HEK293 (cell line): ENCODE results near the gene SSH3.
A peak's percentile ranks its signal among the peaks of the same experiment; 100 is the strongest.

ENCODE experiments used
- ATF2 ChIP-seq: fragments of 450-650 bp; formaldehyde crosslinking; IDR thresholded peaks from 2 replicates; pipeline ENCODE4 v1.5.1; 2016; ENCODE audit warnings: missing biosample characterization, missing genetic modification characterization, low read depth
- BCL6B ChIP-seq: fragments of 450-650 bp; formaldehyde crosslinking; IDR thresholded peaks from 2 replicates; pipeline ENCODE4 v1.5.1; 2017; ENCODE audit warnings: missing biosample characterization, missing genetic modification characterization
- KLF1 ChIP-seq: fragments of 450-650 bp; formaldehyde crosslinking; IDR thresholded peaks from 2 replicates; pipeline ENCODE4 v1.5.1; 2016; ENCODE audit warnings: missing biosample characterization, missing genetic modification characterization
- KLF10 ChIP-seq: fragments of 450-650 bp; IDR thresholded peaks from 2 replicates; pipeline ENCODE4 v1.5.1; 2018; ENCODE audit warnings: missing biosample characterization, mild to moderate bottlenecking, missing genetic modification characterization
- KLF9 ChIP-seq: fragments of 450-650 bp; formaldehyde crosslinking; IDR thresholded peaks from 2 replicates; pipeline ENCODE4 v1.5.1; 2016; ENCODE audit warnings: missing biosample characterization, missing genetic modification characterization, low read depth
- OSR2 ChIP-seq: fragments of 450-650 bp; formaldehyde crosslinking; IDR thresholded peaks from 2 replicates; pipeline ENCODE4 v1.5.1; 2016; ENCODE audit warnings: missing biosample characterization, missing genetic modification characterization
- ZBTB17 ChIP-seq: fragments of 450-650 bp; formaldehyde crosslinking; IDR thresholded peaks from 2 replicates; pipeline ENCODE4 v1.5.1; 2016; ENCODE audit warnings: missing biosample characterization, missing genetic modification characterization
- ZBTB26 ChIP-seq: fragments of 450-650 bp; formaldehyde crosslinking; optimal IDR thresholded peaks from 2 replicates; pipeline ENCODE3; 2016; ENCODE audit warnings: missing biosample characterization, mild to moderate bottlenecking, missing genetic modification characterization
- ZFP41 ChIP-seq: fragments of 450-650 bp; formaldehyde crosslinking; IDR thresholded peaks from 2 replicates; pipeline ENCODE4 v1.5.1; 2016; ENCODE audit warnings: missing biosample characterization, missing genetic modification characterization, borderline replicate concordance
- ZNF10 ChIP-seq: fragments of 450-650 bp; formaldehyde crosslinking; IDR thresholded peaks from 2 replicates; pipeline ENCODE4 v1.5.1; 2017; ENCODE audit warnings: missing biosample characterization, missing genetic modification characterization
- ZNF140 ChIP-seq: fragments of 450-650 bp; formaldehyde crosslinking; IDR thresholded peaks from 2 replicates; pipeline ENCODE4 v1.5.1; 2016; ENCODE audit warnings: missing biosample characterization, missing genetic modification characterization
- ZNF155 ChIP-seq: fragments of 450-650 bp; formaldehyde crosslinking; IDR thresholded peaks from 2 replicates; pipeline ENCODE4 v1.5.1; 2016; ENCODE audit warnings: missing biosample characterization, missing genetic modification characterization
- ZNF16 ChIP-seq: fragments of 450-650 bp; formaldehyde crosslinking; IDR thresholded peaks from 2 replicates; pipeline ENCODE4 v1.5.1; 2016; ENCODE audit warnings: low read depth, missing biosample characterization, missing genetic modification characterization
- ZNF169 ChIP-seq: fragments of 450-650 bp; formaldehyde crosslinking; IDR thresholded peaks from 2 replicates; pipeline ENCODE4 v1.5.1; 2016; ENCODE audit warnings: missing biosample characterization, missing genetic modification characterization
- ZNF2 ChIP-seq: fragments of 450-650 bp; formaldehyde crosslinking; IDR thresholded peaks from 2 replicates; pipeline ENCODE4 v1.5.1; 2016; ENCODE audit warnings: missing biosample characterization, missing genetic modification characterization
- ZNF202 ChIP-seq: fragments of 450-650 bp; formaldehyde crosslinking; IDR thresholded peaks from 2 replicates; pipeline ENCODE4 v1.5.1; 2016; ENCODE audit warnings: missing biosample characterization, missing genetic modification characterization, borderline replicate concordance
- ZNF211 ChIP-seq: fragments of 450-650 bp; formaldehyde crosslinking; IDR thresholded peaks from 2 replicates; pipeline ENCODE4 v1.5.1; 2016; ENCODE audit warnings: low read depth, missing biosample characterization, missing genetic modification characterization
- ZNF239 ChIP-seq: fragments of 450-650 bp; formaldehyde crosslinking; IDR thresholded peaks from 2 replicates; pipeline ENCODE4 v1.5.1; 2016; ENCODE audit warnings: missing biosample characterization, missing genetic modification characterization
- ZNF248 ChIP-seq: fragments of 450-650 bp; formaldehyde crosslinking; IDR thresholded peaks from 2 replicates; pipeline ENCODE4 v1.5.1; 2017; ENCODE audit warnings: missing biosample characterization, missing genetic modification characterization
- ZNF335 ChIP-seq: fragments of 450-650 bp; formaldehyde crosslinking; conservative IDR thresholded peaks from 2 replicates; pipeline ENCODE4 v1.5.1; 2016; ENCODE audit warnings: missing biosample characterization, missing genetic modification characterization
- ZNF366 ChIP-seq: fragments of 450-650 bp; formaldehyde crosslinking; conservative IDR thresholded peaks from 2 replicates; pipeline ENCODE4 v1.5.1; 2016; ENCODE audit warnings: missing biosample characterization, missing genetic modification characterization
- ZNF416 ChIP-seq: fragments of 450-650 bp; formaldehyde crosslinking; IDR thresholded peaks from 2 replicates; pipeline ENCODE4 v1.5.1; 2016; ENCODE audit warnings: missing biosample characterization, missing genetic modification characterization
- ZNF501 ChIP-seq: fragments of 450-650 bp; formaldehyde crosslinking; IDR thresholded peaks from 2 replicates; pipeline ENCODE4 v1.5.1; 2016; ENCODE audit warnings: missing biosample characterization, missing genetic modification characterization
- ZNF561 ChIP-seq: fragments of 450-650 bp; IDR thresholded peaks from 2 replicates; pipeline ENCODE4 v1.5.1; 2018; ENCODE audit warnings: missing biosample characterization, missing genetic modification characterization, borderline replicate concordance
- ZNF596 ChIP-seq: fragments of 450-650 bp; IDR thresholded peaks from 2 replicates; pipeline ENCODE4 v1.5.0; 2018; ENCODE audit warnings: missing biosample characterization, mild to moderate bottlenecking, missing genetic modification characterization, moderate library complexity
- ZNF626 ChIP-seq: fragments of 450-650 bp; sonication (Bioruptor Pico); formaldehyde crosslinking; IDR thresholded peaks from 2 replicates; pipeline ENCODE4 v1.5.1; 2018; ENCODE audit warnings: missing biosample characterization, missing genetic modification characterization, inconsistent platforms
- ZNF777 ChIP-seq: fragments of 450-650 bp; formaldehyde crosslinking; IDR thresholded peaks from 2 replicates; pipeline ENCODE4 v1.5.1; 2017; ENCODE audit warnings: missing biosample characterization, missing genetic modification characterization, borderline replicate concordance
- ZSCAN18 ChIP-seq: fragments of 450-650 bp; formaldehyde crosslinking; IDR thresholded peaks from 2 replicates; pipeline ENCODE4 v1.5.1; 2016; ENCODE audit warnings: missing biosample characterization, missing genetic modification characterization
- TF ChIP-seq, protein P1 (sequence below): fragments of 450-650 bp; formaldehyde crosslinking; IDR thresholded peaks from 2 replicates; pipeline ENCODE4 v1.5.1; 2017; ENCODE audit warnings: missing biosample characterization, missing genetic modification characterization
- TF ChIP-seq, protein P2 (sequence below): fragments of 450-650 bp; formaldehyde crosslinking; IDR thresholded peaks from 2 replicates; pipeline ENCODE4 v1.5.1; 2016; ENCODE audit warnings: missing biosample characterization, missing genetic modification characterization

SSH3 gene

DNA sequence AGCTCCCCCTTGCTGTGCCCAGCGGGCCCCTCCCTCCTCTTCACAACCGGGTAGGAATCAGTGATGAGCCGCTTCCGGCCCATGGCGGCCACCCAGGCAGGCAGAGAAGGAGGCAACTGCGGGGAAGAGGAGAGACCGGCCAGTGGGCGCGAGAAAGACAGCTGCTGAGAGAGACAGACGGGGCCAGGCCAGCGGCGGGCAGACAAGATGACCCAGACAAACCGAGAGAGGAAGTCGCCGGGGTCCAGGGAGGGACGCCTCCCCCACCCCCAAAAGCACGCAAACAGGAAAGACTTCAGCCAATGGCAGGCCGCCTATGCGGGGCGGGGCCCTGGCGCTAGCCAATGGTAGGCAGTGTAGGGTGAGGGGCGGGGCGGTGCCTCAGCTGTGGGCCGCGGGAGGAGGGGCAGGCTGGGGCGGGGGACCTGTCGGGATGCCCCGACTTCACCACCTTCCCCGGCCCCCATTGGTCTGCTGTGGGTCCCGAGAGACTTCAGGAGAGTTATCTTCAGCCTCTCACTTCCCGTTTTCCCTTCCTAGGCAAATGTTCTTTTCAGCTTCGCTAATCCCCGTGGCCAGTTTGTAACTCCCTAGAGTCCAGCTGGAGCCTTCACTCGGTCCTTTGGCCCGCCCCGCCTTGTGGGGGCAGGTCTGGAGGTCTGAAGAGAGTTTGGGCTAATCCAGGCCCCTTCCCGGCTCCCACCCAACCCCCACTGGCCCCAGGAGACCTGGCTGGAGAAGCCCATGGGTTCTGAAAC, 50.2 kb downstream of the SSH3 start, which contains the start of gene POLD4 (continued):
- no peak for TF ChIP-seq ZNF140
- TF ChIP-seq ZNF777 = no peak
- TF ChIP-seq ZNF335 (tag by site-specific recombination) = peak; percentile 98
- no peak for TF ChIP-seq OSR2
- TF ChIP-seq ZNF366 = peak; percentile 81
- no peak for TF ChIP-seq ZNF202 (tag by site-specific recombination)
- no peak for TF ChIP-seq ZNF248 (tag by site-specific recombination)
- TF ChIP-seq KLF10 (tag by site-specific recombination) = peak; percentile 92
- 0 out of 2 replicates have a peak, but pooled peaks have one; percentile 53 for TF ChIP-seq ZNF561 (tag by site-specific recombination)
- TF ChIP-seq, protein P1, sequence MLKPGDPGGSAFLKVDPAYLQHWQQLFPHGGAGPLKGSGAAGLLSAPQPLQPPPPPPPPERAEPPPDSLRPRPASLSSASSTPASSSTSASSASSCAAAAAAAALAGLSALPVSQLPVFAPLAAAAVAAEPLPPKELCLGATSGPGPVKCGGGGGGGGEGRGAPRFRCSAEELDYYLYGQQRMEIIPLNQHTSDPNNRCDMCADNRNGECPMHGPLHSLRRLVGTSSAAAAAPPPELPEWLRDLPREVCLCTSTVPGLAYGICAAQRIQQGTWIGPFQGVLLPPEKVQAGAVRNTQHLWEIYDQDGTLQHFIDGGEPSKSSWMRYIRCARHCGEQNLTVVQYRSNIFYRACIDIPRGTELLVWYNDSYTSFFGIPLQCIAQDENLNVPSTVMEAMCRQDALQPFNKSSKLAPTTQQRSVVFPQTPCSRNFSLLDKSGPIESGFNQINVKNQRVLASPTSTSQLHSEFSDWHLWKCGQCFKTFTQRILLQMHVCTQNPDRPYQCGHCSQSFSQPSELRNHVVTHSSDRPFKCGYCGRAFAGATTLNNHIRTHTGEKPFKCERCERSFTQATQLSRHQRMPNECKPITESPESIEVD (tag by site-specific recombination) = no peak
- TF ChIP-seq ZNF626 (tag by site-specific recombination) = no peak
- no peak for TF ChIP-seq ZNF211 (tag by site-specific recombination)
- no peak for TF ChIP-seq ZNF10 (tag by site-specific recombination)
- peak; percentile 75 for TF ChIP-seq KLF9 (tag by site-specific recombination)
- no peak for TF ChIP-seq ZNF239
- TF ChIP-seq ZSCAN18 = no peak
- no peak for TF ChIP-seq ZNF2 (tag by site-specific recombination)
- no peak for TF ChIP-seq ATF2 (tag by site-specific recombination)
- TF ChIP-seq ZBTB26 (tag by site-specific recombination) = no peak
- TF ChIP-seq KLF1 (tag by site-specific recombination) = peak; percentile 76
- TF ChIP-seq ZNF501 (tag by site-specific recombination) = 0 out of 2 replicates have a peak, but pooled peaks have one; percentile 15
- no peak for TF ChIP-seq ZNF416 (tag by site-specific recombination)
- no peak for TF ChIP-seq ZFP41
- TF ChIP-seq ZNF596 (tag by site-specific recombination) = no peak
- TF ChIP-seq ZNF16 (tag by site-specific recombination) = no peak
- TF ChIP-seq BCL6B = no peak
- TF ChIP-seq ZNF169 (tag by site-specific recombination) = no peak
- TF ChIP-seq ZNF155 = no peak
- TF ChIP-seq, protein P2, sequence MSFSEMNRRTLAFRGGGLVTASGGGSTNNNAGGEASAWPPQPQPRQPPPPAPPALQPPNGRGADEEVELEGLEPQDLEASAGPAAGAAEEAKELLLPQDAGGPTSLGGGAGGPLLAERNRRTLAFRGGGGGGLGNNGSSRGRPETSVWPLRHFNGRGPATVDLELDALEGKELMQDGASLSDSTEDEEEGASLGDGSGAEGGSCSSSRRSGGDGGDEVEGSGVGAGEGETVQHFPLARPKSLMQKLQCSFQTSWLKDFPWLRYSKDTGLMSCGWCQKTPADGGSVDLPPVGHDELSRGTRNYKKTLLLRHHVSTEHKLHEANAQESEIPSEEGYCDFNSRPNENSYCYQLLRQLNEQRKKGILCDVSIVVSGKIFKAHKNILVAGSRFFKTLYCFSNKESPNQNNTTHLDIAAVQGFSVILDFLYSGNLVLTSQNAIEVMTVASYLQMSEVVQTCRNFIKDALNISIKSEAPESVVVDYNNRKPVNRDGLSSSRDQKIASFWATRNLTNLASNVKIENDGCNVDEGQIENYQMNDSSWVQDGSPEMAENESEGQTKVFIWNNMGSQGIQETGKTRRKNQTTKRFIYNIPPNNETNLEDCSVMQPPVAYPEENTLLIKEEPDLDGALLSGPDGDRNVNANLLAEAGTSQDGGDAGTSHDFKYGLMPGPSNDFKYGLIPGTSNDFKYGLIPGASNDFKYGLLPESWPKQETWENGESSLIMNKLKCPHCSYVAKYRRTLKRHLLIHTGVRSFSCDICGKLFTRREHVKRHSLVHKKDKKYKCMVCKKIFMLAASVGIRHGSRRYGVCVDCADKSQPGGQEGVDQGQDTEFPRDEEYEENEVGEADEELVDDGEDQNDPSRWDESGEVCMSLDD (tag by site-specific recombination) = 0 out of 2 replicates have a peak, but pooled peaks have one; percentile 23
- peak; percentile 48; the same call in 1 of the 2 replicates for TF ChIP-seq ZBTB17 (tag by site-specific recombination)
